A673 (cell line): ENCODE measurements around the gene ZSCAN4. TPM values are rescaled to one million over a fixed set of nuclear protein-coding genes. Genes with fewer than 3 reads are reported as not detected.
A peak's percentile ranks its signal among the peaks of the same experiment; 100 is the strongest.

Experiments used
- BruUV-seq: library from RNA; stranded (reverse); fragments of 400-500 nt; replicated peaks from 2 replicates; lab custom pipeline; 2021; lab: Mats Ljungman, UMichigan
- CTCF ChIA-PET: fragments of 300-600 bp; sonication (Branson Sonifier 250); formaldehyde crosslinking; loops from one replicate; lab custom pipeline; 2022; ENCODE audit warnings: antibody characterized with exemption; lab: Charles Lee
- POLR2A ChIA-PET: fragments of 300-600 bp; sonication (Branson Sonifier 250); formaldehyde crosslinking; loops from one replicate; lab custom pipeline; 2022; ENCODE audit warnings: antibody characterized with exemption; ENCODE audit not compliant: low non-redundant PET; lab: Charles Lee
- DNase-seq: peaks from one replicate; pipeline ENCODE4 v3.0.0-alpha.2; 2015; ENCODE audit warnings: low spot score
- H3K27ac ChIP-seq: fragments of 200-600 bp; sonication (generic); 2 replicates; pipeline ENCODE4 v1.5.1; 2016; ENCODE audit warnings: mixed run types, low read depth, mild to moderate bottlenecking, mixed read lengths, antibody characterized with exemption, low read length; ENCODE audit not compliant: poor library complexity, severe bottlenecking
- H3K27me3 ChIP-seq: fragments of 200-600 bp; sonication (generic); replicated peaks from 2 replicates; pipeline ENCODE4 v1.6.1; 2017; ENCODE audit warnings: mixed run types, low read depth, mild to moderate bottlenecking, mixed read lengths, antibody characterized with exemption, low read length; ENCODE audit not compliant: insufficient read depth, poor library complexity
- H3K36me3 ChIP-seq: fragments of 200-600 bp; sonication (generic); 2 replicates; pipeline ENCODE4 v1.6.1; 2016; ENCODE audit warnings: mixed run types, mild to moderate bottlenecking, mixed read lengths, antibody characterized with exemption, low read length; ENCODE audit not compliant: insufficient read depth, poor library complexity, severe bottlenecking
- H3K4me1 ChIP-seq: fragments of 200-600 bp; sonication (generic); 2 replicates; pipeline ENCODE4 v1.6.1; 2017; ENCODE audit warnings: mixed run types, mild to moderate bottlenecking, mixed read lengths, antibody characterized with exemption, low read length; ENCODE audit not compliant: insufficient read depth, poor library complexity, severe bottlenecking
- H3K4me3 ChIP-seq: fragments of 200-600 bp; sonication (generic); 2 replicates; pipeline ENCODE4 v1.5.1; 2016; ENCODE audit warnings: low read depth, mixed run types, mild to moderate bottlenecking, mixed read lengths, low read length; ENCODE audit not compliant: poor library complexity, severe bottlenecking
- H3K9me3 ChIP-seq: fragments of 200-600 bp; sonication (generic); 2 replicates; pipeline ENCODE4 v1.6.1; 2016; ENCODE audit warnings: mixed run types, low read depth, mild to moderate bottlenecking, mixed read lengths, antibody characterized with exemption, low read length; ENCODE audit not compliant: poor library complexity, severe bottlenecking
- EZH2 ChIP-seq: fragments of 200-600 bp; sonication (generic); IDR thresholded peaks from 2 replicates; pipeline ENCODE4 v1.6.1; 2017; ENCODE audit warnings: borderline replicate concordance, low read depth, mild to moderate bottlenecking, mixed read lengths, antibody characterized with exemption, low read length; ENCODE audit not compliant: poor library complexity, severe bottlenecking
- intact Hi-C: fragments of 100-400 bp; cut with micrococcal nuclease; formaldehyde crosslinking; loops from one replicate; pipeline ENCODE4 v1.10.0; 2022; ENCODE audit not compliant: unreplicated experiment
- total RNA-seq: library from RNA; stranded (reverse); gene quantifications from 2 replicates; pipeline ENCODE4 v1.2.3, GENCODE V29; 2021
- TF ChIP-seq, protein P1 (sequence below): fragments of 300-800, 200-600 bp; sonication (generic); conservative IDR thresholded peaks from 2 replicates; pipeline ENCODE4 v1.5.1; 2017; ENCODE audit warnings: low read depth, mild to moderate bottlenecking, antibody characterized with exemption, low read length, moderate library complexity, mixed read lengths

The ZSCAN4 gene
- total RNA-seq, 1 experiment from 2014 or later = not detected

DNA sequence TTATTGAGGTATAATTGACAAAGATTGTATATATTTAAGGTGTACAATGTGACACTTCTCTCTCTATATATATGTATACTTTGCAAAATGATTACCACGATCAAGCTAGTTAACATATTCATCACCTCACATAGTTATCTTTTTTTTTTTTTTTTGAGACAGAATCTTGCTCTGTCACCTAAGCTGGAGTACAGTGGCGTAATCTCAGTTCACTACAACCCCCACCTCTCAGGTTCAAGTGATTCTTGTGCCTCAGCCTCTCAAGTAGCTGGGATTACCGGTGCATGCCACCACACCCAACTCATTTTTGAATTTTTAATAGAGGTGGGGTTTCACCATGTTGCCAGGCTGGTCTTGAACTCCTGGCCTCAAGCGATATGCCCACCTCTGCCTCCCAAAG is 3.7 kb downstream of the ZSCAN4 start:
- no peaks in the 10 kb centered on the region for H3K27me3 ChIP-seq
- TF ChIP-seq, protein P1, sequence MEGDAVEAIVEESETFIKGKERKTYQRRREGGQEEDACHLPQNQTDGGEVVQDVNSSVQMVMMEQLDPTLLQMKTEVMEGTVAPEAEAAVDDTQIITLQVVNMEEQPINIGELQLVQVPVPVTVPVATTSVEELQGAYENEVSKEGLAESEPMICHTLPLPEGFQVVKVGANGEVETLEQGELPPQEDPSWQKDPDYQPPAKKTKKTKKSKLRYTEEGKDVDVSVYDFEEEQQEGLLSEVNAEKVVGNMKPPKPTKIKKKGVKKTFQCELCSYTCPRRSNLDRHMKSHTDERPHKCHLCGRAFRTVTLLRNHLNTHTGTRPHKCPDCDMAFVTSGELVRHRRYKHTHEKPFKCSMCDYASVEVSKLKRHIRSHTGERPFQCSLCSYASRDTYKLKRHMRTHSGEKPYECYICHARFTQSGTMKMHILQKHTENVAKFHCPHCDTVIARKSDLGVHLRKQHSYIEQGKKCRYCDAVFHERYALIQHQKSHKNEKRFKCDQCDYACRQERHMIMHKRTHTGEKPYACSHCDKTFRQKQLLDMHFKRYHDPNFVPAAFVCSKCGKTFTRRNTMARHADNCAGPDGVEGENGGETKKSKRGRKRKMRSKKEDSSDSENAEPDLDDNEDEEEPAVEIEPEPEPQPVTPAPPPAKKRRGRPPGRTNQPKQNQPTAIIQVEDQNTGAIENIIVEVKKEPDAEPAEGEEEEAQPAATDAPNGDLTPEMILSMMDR = no peak
- no peak for TF ChIP-seq EZH2
- H3K4me3 ChIP-seq = no peak overlapping the region
- CTCF ChIA-PET = no interaction called here
- no peak overlapping the region for H3K27ac ChIP-seq
- no peaks in the 10 kb centered on the region for H3K36me3 ChIP-seq
- no peak for DNase-seq
- H3K4me1 ChIP-seq = no peaks in the 10 kb centered on the region
- BruUV-seq = no TSS peak
- intact Hi-C loops = no loop called here
- POLR2A ChIA-PET = no interaction called here
- H3K9me3 ChIP-seq = no peaks in the 10 kb centered on the region

DNA sequence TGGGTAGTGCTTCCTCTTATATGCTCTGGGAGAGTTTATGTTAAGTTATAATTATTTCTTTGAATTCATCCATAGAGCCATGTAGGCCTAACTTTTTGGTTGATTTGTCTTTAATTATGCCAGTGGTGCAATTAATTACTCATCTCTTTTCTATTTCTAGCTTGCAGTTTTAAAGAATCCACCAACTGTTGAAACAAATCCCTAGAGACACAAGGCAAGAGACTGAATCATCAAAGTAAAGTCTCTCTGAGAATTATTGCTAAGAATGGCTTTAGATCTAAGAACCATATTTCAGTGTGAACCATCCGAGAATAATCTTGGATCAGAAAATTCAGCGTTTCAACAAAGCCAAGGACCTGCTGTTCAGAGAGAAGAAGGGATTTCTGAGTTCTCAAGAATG is 7.1 kb downstream of the ZSCAN4 start:
- Histone ChIP-seq H3K4me3 (no peak overlapping the region), H3K27ac (no peak overlapping the region), H3K36me3 (no peaks in the 10 kb centered on the region), H3K9me3 (peaks cover 5% of the 10 kb centered on the region), H3K4me1 (no peaks in the 10 kb centered on the region), H3K27me3 (no peaks in the 10 kb centered on the region)
- no TSS peak for BruUV-seq
- no peak for DNase-seq
- ChIA-PET CTCF (no interaction called here), POLR2A (no interaction called here)
- no peak for TF ChIP-seq EZH2
- TF ChIP-seq, protein P1 = no peak
- intact Hi-C loops = no loop called here

DNA sequence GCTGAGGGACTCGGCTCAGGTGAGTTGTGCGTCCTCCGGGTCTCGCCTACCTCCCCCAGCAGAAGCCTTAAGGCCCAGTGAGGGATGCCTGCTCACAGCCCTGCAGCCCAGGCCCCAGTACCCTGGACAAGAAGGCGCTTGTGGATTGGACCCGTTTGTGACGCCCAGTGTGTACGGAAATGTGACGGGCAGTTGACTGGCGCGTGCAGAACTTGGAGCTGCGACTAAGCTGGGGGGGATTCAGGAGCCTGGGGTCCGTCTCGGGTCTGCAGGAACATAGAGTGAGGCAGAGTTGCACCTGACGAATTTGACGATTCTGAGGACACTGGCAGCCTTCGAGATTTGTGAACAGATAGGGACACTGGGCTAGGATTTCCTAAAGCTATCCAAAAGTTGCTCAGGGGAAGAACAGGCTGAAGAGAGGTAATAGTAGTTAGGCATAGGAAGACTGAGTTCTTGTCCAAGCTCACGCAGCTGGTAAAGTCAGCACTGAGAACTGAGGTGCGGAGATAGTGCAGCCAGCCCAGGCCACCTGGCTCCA is 13.6 kb downstream of the ZSCAN4 start:
- DNase-seq = no peak
- Histone ChIP-seq H3K4me1 (no peaks in the 10 kb centered on the region), H3K27ac (peak overlapping the region; percentile 61), H3K4me3 (peak overlapping the region; percentile 73), H3K36me3 (peaks cover 41% of the 10 kb centered on the region), H3K27me3 (no peaks in the 10 kb centered on the region), H3K9me3 (peaks cover 54% of the 10 kb centered on the region)
- TF ChIP-seq, protein P1 = no peak
- no peak for TF ChIP-seq EZH2
- ChIA-PET CTCF (interaction anchor here (0.6 kb wide), 1 partner anchor 133 kb away, joined by 3 read pairs; no protein-coding TSS in a partner anchor), POLR2A (no interaction called here)
- intact Hi-C loops = no loop called here
- TSS peak; percentile 53 for BruUV-seq
